Gastrocnemius medialis (tissue), 4 donors: Measurements from ENCODE around the gene SLC22A15.

ENCODE experiments used
- POLR2A ChIP-seq, 2 donors: fragments of 450-650 bp; IDR thresholded peaks; one replicate each; pipeline ENCODE4 v1.6.1; 2017; ENCODE audit warnings: antibody characterized with exemption in 2 of 2, mild to moderate bottlenecking in 2 of 2, moderate library complexity in 2 of 2
- TF ChIP-seq, protein P1 (sequence below), 5 experiments: fragments of 450-650 bp in 3 of 5; fragments of 200-600 bp in 2 of 5; sonication (generic) in 2 of 5; IDR thresholded peaks in 4 of 5; conservative IDR thresholded peaks in 1 of 5; 1 replicate in 4 of 5; 2 replicates in 1 of 5; pipeline ENCODE4 v1.5.1; 2016 to 2019; ENCODE audit warnings: antibody characterized with exemption in 5 of 5, mild to moderate bottlenecking in 3 of 5, moderate library complexity in 3 of 5

DNA sequence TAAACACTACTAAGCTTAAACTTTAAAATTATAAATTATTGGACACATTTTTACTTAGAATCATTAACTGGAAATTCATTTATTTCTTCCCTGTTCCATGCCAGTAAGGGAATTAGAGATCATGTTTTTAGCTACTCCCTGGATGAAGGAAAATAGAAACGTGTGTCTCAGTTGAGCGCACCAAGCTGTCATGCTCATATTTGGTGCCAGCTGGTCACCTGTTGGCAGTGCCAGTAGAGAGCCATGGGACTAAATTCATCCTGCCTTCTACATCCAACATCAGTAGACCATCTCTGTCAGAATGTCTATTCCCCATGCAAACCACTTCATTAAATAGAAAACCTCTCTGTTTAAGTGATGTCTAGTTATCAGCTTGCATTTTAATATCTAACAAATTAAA is 17.4 kb upstream of the SLC22A15 start:
- no peak for TF ChIP-seq POLR2A (IDR thresholded peaks at IDR 0.05)
- TF ChIP-seq, protein P1, sequence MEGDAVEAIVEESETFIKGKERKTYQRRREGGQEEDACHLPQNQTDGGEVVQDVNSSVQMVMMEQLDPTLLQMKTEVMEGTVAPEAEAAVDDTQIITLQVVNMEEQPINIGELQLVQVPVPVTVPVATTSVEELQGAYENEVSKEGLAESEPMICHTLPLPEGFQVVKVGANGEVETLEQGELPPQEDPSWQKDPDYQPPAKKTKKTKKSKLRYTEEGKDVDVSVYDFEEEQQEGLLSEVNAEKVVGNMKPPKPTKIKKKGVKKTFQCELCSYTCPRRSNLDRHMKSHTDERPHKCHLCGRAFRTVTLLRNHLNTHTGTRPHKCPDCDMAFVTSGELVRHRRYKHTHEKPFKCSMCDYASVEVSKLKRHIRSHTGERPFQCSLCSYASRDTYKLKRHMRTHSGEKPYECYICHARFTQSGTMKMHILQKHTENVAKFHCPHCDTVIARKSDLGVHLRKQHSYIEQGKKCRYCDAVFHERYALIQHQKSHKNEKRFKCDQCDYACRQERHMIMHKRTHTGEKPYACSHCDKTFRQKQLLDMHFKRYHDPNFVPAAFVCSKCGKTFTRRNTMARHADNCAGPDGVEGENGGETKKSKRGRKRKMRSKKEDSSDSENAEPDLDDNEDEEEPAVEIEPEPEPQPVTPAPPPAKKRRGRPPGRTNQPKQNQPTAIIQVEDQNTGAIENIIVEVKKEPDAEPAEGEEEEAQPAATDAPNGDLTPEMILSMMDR (IDR thresholded peaks at IDR 0.05 in 4 of 5, conservative IDR thresholded peaks at IDR 0.05 in 1 of 5) = no peak
